ENCODE measurements around the gene PXYLP1. TPM values are rescaled to one million over a fixed set of nuclear protein-coding genes. Genes with fewer than 3 reads are reported as not detected.

The PXYLP1 gene
- total RNA-seq, 6 donors from 2014 or later = 6.5 to 17.5 (median 9.8) TPM

DNA sequence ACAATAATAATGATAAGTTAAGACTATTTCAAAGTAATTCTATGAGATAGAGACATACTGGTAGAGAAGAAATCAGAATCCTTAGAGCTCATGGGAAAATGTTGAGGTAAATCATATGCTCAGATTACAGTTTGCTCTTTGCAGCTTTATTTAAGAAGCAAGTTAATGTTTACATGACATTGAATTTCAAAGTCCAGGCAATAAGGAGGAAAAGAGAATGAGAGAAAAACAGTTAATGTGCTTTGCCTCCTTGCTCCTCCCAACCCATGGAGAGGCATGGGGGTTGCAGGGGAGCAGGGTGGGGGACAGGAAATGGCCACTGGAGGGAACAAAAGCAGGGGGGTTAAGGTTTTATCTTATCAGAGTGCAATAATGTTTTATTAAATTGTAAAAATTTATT is 94.5 kb downstream of the PXYLP1 start:
- ATAC-seq (ENCODE audit: low FRiP score in 2 of 2) (no peak), DNase-seq (no peak)
- Histone ChIP-seq H3K4me1 (peaks cover 0 to 5% (median under 1%) of the 10 kb centered on the region in 4 donors), H3K27ac (no peak overlapping the region), H3K9me3 (no peaks in the 10 kb centered on the region), H3K27me3 (no peaks in the 10 kb centered on the region), H3K36me3 (no peaks in the 10 kb centered on the region), H3K4me3 (no peak overlapping the region)
- TF ChIP-seq POLR2A (IDR thresholded peaks at IDR 0.05) (no peak), POLR2AphosphoS5 (IDR thresholded peaks at IDR 0.05) (no peak), EP300 (IDR thresholded peaks at IDR 0.05) (no peak)
- TF ChIP-seq, protein P1, sequence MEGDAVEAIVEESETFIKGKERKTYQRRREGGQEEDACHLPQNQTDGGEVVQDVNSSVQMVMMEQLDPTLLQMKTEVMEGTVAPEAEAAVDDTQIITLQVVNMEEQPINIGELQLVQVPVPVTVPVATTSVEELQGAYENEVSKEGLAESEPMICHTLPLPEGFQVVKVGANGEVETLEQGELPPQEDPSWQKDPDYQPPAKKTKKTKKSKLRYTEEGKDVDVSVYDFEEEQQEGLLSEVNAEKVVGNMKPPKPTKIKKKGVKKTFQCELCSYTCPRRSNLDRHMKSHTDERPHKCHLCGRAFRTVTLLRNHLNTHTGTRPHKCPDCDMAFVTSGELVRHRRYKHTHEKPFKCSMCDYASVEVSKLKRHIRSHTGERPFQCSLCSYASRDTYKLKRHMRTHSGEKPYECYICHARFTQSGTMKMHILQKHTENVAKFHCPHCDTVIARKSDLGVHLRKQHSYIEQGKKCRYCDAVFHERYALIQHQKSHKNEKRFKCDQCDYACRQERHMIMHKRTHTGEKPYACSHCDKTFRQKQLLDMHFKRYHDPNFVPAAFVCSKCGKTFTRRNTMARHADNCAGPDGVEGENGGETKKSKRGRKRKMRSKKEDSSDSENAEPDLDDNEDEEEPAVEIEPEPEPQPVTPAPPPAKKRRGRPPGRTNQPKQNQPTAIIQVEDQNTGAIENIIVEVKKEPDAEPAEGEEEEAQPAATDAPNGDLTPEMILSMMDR (IDR thresholded peaks at IDR 0.05) = no peak

- Histone ChIP-seq H3K4me3 (no peak overlapping the region), H3K27me3 (no peaks in the 10 kb centered on the region), H3K36me3 (no peaks in the 10 kb centered on the region), H3K9me3 (no peaks in the 10 kb centered on the region), H3K4me1 (no peaks in the 10 kb centered on the region), H3K27ac (no peak overlapping the region)
- DNase-seq (no peak), ATAC-seq (ENCODE audit: low FRiP score in 2 of 2) (no peak)
- TF ChIP-seq POLR2A (IDR thresholded peaks at IDR 0.05) (no peak), POLR2AphosphoS5 (IDR thresholded peaks at IDR 0.05) (no peak), EP300 (IDR thresholded peaks at IDR 0.05) (no peak)
- TF ChIP-seq, protein P1 (IDR thresholded peaks at IDR 0.05) = no peak
- WGBS, 2 donors = 72 to 73% methylated on average over 3 of the region's 3 CpGs
Observed at GRCh38 chr3:141326626-141327025, 95.0 kb downstream of the PXYLP1 start.

DNA sequence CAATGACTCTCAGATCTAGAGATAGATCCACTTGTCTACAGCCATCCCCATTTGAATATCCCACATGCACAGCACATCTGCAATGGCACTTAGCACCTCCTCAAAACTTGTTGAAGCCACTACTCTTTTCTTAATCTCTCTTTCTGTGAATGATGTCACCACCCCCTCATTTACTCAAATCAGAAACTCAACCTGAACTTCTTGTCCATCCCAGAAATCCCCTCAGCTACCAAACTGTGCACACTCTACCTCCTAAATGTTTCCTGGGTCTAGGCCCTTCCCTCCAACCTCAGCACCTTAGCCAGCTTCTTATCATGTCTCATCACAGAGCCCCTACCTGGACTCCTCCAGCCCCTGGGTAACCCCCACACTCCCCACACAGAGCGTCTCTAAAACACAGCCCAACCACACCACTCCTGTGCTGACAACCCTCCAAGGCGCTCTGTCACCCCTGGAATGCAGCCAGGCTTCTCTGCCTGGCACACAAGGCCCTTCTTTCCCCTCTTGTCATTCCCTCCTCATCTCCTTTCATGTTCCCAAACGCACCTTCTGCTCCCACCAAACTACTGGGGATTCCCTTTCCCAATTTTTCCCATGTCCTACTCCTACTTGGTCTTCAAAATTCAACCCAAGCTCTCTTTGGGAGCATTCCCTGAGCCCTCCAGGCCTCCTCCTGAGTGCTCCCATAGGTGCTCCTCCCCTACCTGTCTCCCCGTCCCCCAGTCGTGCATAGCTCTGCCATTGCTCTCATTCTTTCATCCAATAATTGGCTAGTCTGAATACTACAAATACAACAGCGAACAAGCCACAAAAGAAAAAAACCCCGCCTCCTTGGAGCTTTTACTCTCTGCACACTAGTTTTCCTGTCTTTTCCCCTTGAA is 96.9 kb downstream of the PXYLP1 start:
- Histone ChIP-seq H3K36me3 (no peaks in the 10 kb centered on the region), H3K9me3 (no peaks in the 10 kb centered on the region), H3K27me3 (no peaks in the 10 kb centered on the region), H3K4me3 (no peak overlapping the region), H3K4me1 (peaks cover 0 to 9% (median 0%) of the 10 kb centered on the region in 4 donors), H3K27ac (no peak overlapping the region)
- ATAC-seq (ENCODE audit: low FRiP score in 2 of 2) = peak in 1 of 2 donors; percentile 16
- 81% methylated on average over 7 of the region's 7 CpGs for WGBS, 2 donors
- no peak for DNase-seq
- no peak for TF ChIP-seq POLR2A (IDR thresholded peaks at IDR 0.05)
- TF ChIP-seq, protein P1 (IDR thresholded peaks at IDR 0.05) = no peak
- TF ChIP-seq POLR2AphosphoS5 (IDR thresholded peaks at IDR 0.05) = no peak
- TF ChIP-seq EP300 (IDR thresholded peaks at IDR 0.05) = no peak

GRCh38 chr3:141330235-141330634 is 98.6 kb downstream of the PXYLP1 start:
- Histone ChIP-seq H3K9me3 (no peaks in the 10 kb centered on the region), H3K27ac (no peak overlapping the region), H3K27me3 (no peaks in the 10 kb centered on the region), H3K4me3 (no peak overlapping the region), H3K4me1 (peaks cover 0 to 9% (median 0%) of the 10 kb centered on the region in 4 donors), H3K36me3 (no peaks in the 10 kb centered on the region)
- ATAC-seq (ENCODE audit: low FRiP score in 2 of 2) (no peak), DNase-seq (no peak)
- 98 to 100% methylated on average over 2 to 3 of the region's 3 CpGs for WGBS, 2 donors
- no peak for TF ChIP-seq POLR2AphosphoS5 (IDR thresholded peaks at IDR 0.05)
- TF ChIP-seq POLR2A (IDR thresholded peaks at IDR 0.05) = no peak
- TF ChIP-seq EP300 (IDR thresholded peaks at IDR 0.05) = no peak
- TF ChIP-seq, protein P1 (IDR thresholded peaks at IDR 0.05) = no peak
